ENCODE results near the gene SLC9B1. TPM values are rescaled to one million over a fixed set of nuclear protein-coding genes. Genes with fewer than 3 reads are reported as not detected.
"Not testable (repeated sequence)": the region's sequence is repeated elsewhere in the genome, so short reads cannot be mapped to it uniquely, and the experiment has no call there.

SLC9B1 gene
- total RNA-seq, 2 experiments from 2014 or later, result 2.0 to 3.5 TPM

- Mint-ChIP-seq H3K4me1 (ENCODE audit: low read depth) (no peaks in the 10 kb centered on the region), H3K36me3 (ENCODE audit: low read depth) (peaks cover 38% of the 10 kb centered on the region), H3K27me3 (ENCODE audit: low read depth) (no peaks in the 10 kb centered on the region), H3K4me3 (no peak overlapping the region), H3K9me3 (peaks cover 35% of the 10 kb centered on the region), H3K27ac (no peak overlapping the region)
- intact Hi-C loops (cut with micrococcal nuclease), result no loop called here
- CTCF ChIA-PET, result no interaction called here
- no peak for DNase-seq
Observed at GRCh38 chr4:102918859-102919258, 100.6 kb downstream of the SLC9B1 start.

- CTCF ChIA-PET, result no interaction called here
- Mint-ChIP-seq H3K4me1 (ENCODE audit: low read depth) (no peaks in the 10 kb centered on the region), H3K36me3 (ENCODE audit: low read depth) (no peaks in the 10 kb centered on the region), H3K27ac (no peak overlapping the region), H3K27me3 (ENCODE audit: low read depth) (no peaks in the 10 kb centered on the region), H3K9me3 (no peaks in the 10 kb centered on the region), H3K4me3 (no peak overlapping the region)
- DNase-seq, result no peak
- intact Hi-C loops (cut with micrococcal nuclease), result no loop called here
Observed at GRCh38 chr4:102901804-102902203, 117.7 kb downstream of the SLC9B1 start.

DNA sequence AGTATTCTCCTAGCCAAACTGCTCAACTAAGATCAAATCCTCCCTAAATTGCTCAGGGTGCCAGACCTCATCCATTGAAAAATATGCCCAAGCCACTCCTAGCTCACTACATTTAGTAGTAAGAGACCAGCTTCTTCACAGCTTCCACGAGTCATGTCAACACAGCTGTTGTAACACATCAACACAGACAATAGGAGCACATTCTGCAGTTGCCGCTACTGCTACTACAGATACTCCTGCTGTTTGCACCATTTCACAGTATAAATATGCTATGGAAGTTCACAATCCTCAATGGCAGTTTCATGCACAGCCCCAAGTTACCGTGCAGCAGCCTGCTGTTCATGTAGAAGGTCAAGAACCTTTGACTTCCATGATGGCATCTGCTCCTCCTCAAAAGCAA lies 121.9 kb downstream of the SLC9B1 start:
- H3K27me3 Mint-ChIP-seq (ENCODE audit: low read depth); DNase-seq; H3K27ac Mint-ChIP-seq; CTCF ChIA-PET; intact Hi-C loops (cut with micrococcal nuclease); H3K36me3 Mint-ChIP-seq (ENCODE audit: low read depth); H3K4me3 Mint-ChIP-seq; H3K4me1 Mint-ChIP-seq (ENCODE audit: low read depth); H3K9me3 Mint-ChIP-seq: not testable (repeated sequence)

GRCh38 chr4:102896547-102896946 lies 123.0 kb downstream of the SLC9B1 start:
- H3K27ac Mint-ChIP-seq; H3K9me3 Mint-ChIP-seq; H3K4me3 Mint-ChIP-seq; intact Hi-C loops (cut with micrococcal nuclease); H3K4me1 Mint-ChIP-seq (ENCODE audit: low read depth); H3K27me3 Mint-ChIP-seq (ENCODE audit: low read depth); H3K36me3 Mint-ChIP-seq (ENCODE audit: low read depth); DNase-seq: not testable (repeated sequence)
- CTCF ChIA-PET, result interaction anchor here (0.6 kb wide), 1 partner anchor 705 kb away, joined by 3 read pairs; no protein-coding TSS in a partner anchor

DNA sequence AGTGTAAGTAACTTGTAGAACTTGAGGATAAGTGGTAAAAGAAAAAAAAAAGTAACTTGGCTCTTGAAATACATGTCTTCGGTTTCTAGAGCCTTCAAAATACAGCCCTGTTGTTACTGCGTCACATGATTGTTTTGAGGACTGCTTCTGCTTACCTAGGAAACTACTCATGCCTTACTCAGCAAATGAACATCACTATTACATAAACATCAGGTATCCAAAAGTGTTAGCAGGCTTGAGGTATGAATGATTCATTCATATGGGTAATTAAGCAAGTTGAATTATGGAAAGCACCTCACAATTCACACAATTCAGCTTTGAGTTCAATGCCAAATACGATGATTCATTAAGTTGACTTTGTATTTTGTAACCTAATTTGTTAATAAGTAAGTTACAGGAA lies 129.6 kb downstream of the SLC9B1 start:
- CTCF ChIA-PET; DNase-seq; H3K9me3 Mint-ChIP-seq; H3K27ac Mint-ChIP-seq; H3K36me3 Mint-ChIP-seq (ENCODE audit: low read depth); H3K27me3 Mint-ChIP-seq (ENCODE audit: low read depth); intact Hi-C loops (cut with micrococcal nuclease); H3K4me3 Mint-ChIP-seq: not testable (repeated sequence)
- H3K4me1 Mint-ChIP-seq (ENCODE audit: low read depth), result peaks cover 17% of the 10 kb centered on the region

- H3K4me3 Mint-ChIP-seq; H3K27me3 Mint-ChIP-seq (ENCODE audit: low read depth); intact Hi-C loops (cut with micrococcal nuclease); CTCF ChIA-PET; H3K27ac Mint-ChIP-seq; H3K36me3 Mint-ChIP-seq (ENCODE audit: low read depth); DNase-seq; H3K9me3 Mint-ChIP-seq: not testable (repeated sequence)
- peaks cover 17% of the 10 kb centered on the region for H3K4me1 Mint-ChIP-seq (ENCODE audit: low read depth)
Observed at GRCh38 chr4:102888570-102888969, 130.9 kb downstream of the SLC9B1 start.

DNA sequence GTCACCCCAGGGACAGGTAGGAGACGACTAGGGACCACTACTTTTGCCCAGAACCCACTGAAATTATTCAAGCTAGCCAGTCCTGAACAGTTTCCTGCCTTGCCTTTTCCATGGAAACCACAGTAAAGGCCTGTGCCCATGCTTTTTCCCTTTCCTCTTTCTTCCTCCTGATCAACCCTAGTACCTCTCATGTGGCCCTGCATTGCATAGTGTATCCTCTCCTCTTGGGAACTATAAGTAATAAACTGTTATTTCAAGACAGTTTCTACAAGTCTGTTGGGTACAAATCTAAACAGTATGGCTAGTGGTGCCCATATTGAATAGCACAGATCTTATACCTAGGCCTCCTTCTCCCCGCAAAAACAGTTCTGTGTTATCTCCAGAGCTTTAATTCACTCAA lies 136.2 kb downstream of the SLC9B1 start:
- intact Hi-C loops (cut with micrococcal nuclease), result no loop called here
- CTCF ChIA-PET, result no interaction called here
- DNase-seq, result no peak
- no peaks in the 10 kb centered on the region for H3K27me3 Mint-ChIP-seq (ENCODE audit: low read depth)
- H3K27ac Mint-ChIP-seq, result no peak overlapping the region
- peaks cover 5% of the 10 kb centered on the region for H3K4me1 Mint-ChIP-seq (ENCODE audit: low read depth)
- H3K9me3 Mint-ChIP-seq, result peaks cover 3% of the 10 kb centered on the region
- H3K36me3 Mint-ChIP-seq (ENCODE audit: low read depth), result peaks cover 12% of the 10 kb centered on the region
- no peak overlapping the region for H3K4me3 Mint-ChIP-seq

DNA sequence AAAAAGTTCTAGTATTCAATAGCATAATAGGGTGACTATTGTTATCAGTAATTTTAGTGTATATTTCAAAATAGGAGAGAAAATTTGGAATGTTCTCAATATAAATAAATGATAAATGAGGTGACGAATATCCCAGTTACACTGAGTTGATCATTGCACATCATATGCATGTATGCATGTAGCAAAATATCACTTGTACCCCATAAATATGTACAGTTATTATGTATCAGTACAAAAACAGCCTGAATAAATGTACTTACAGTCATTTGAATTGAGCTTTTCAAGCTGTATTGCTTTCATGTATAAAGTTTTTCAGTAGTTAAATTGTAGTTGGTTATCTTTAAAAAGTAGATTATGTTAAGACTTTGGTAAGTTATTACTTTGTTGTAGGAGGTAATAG lies 138.2 kb downstream of the SLC9B1 start:
- H3K4me1 Mint-ChIP-seq (ENCODE audit: low read depth), result peaks cover 5% of the 10 kb centered on the region

GRCh38 chr4:102878901-102879300 lies 140.6 kb downstream of the SLC9B1 start:
- H3K4me1 Mint-ChIP-seq (ENCODE audit: low read depth), result peaks cover 8% of the 10 kb centered on the region
- intact Hi-C loops (cut with micrococcal nuclease), result no loop called here
- CTCF ChIA-PET, result no interaction called here
- H3K4me3 Mint-ChIP-seq, result no peak overlapping the region
- H3K9me3 Mint-ChIP-seq, result peaks cover 18% of the 10 kb centered on the region
- H3K36me3 Mint-ChIP-seq (ENCODE audit: low read depth), result peaks cover 44% of the 10 kb centered on the region
- no peak for DNase-seq
- no peak overlapping the region for H3K27ac Mint-ChIP-seq
- no peaks in the 10 kb centered on the region for H3K27me3 Mint-ChIP-seq (ENCODE audit: low read depth)

More for the DNA sequence above, 138.2 kb downstream of the SLC9B1 start:
- Mint-ChIP-seq H3K27ac (no peak overlapping the region), H3K4me3 (no peak overlapping the region), H3K9me3 (peaks cover 17% of the 10 kb centered on the region), H3K27me3 (ENCODE audit: low read depth) (no peaks in the 10 kb centered on the region), H3K36me3 (ENCODE audit: low read depth) (peaks cover 29% of the 10 kb centered on the region)
- CTCF ChIA-PET, result interaction anchor here (1.2 kb wide), 1 partner anchor 9 kb away, joined by 3 read pairs; no protein-coding TSS in a partner anchor
- no peak for DNase-seq
- intact Hi-C loops (cut with micrococcal nuclease), result no loop called here

DNA sequence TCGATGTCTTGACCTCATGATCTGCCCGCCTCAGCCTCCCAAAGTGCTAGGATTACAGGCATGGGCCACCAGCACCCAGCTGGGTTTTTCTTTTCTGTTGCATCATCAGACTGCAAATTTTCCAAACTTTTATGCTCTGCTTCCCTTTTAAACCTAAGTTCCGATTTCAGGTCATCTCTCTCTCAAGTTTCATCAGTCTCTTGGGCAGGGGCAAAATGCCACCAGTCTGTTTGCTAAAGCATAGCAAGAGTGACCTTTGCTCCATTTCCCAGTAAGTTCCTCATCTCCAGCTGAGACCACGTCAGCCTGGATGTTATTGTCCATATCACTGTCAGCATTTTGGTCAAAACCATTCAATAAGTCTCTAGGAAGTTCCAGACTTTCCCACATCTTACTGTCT lies 141.2 kb downstream of the SLC9B1 start:
- intact Hi-C loops (cut with micrococcal nuclease); H3K27me3 Mint-ChIP-seq (ENCODE audit: low read depth); H3K27ac Mint-ChIP-seq; H3K4me1 Mint-ChIP-seq (ENCODE audit: low read depth); DNase-seq; H3K4me3 Mint-ChIP-seq; CTCF ChIA-PET: not testable (repeated sequence)
- Mint-ChIP-seq H3K9me3 (peaks cover 18% of the 10 kb centered on the region), H3K36me3 (ENCODE audit: low read depth) (peaks cover 49% of the 10 kb centered on the region)

DNA sequence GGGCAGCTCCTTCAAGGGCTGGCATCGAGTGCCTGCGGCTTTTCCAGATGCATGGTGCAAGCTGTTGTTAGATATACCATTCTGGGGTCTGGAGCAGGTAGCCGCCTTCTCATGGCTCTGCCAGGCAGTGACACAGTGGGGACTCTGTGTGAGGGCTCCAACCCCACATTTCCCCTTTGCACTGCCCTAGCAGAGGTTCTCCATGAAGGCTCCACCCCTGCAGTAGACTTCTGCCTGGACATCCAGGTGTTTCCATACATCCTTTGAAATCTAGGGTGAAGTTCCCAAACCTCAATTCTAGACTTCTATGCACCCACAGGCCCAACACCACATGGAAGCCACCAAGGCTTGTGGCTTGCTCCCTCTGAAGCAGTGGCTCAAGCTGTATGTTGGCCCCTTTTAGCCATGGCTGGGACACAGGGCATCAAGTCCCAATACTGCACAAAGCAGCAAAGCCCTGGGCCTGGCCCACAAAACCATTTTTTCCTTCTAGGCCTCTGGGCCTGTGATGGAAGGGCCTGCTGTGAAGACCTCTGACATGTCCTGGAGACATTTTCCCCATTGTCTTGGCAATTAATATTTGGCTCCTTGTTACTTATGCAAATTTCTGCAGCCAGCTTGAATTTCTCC lies 141.9 kb downstream of the SLC9B1 start:
- CTCF ChIA-PET; H3K27me3 Mint-ChIP-seq (ENCODE audit: low read depth); H3K27ac Mint-ChIP-seq; DNase-seq; intact Hi-C loops (cut with micrococcal nuclease); H3K4me3 Mint-ChIP-seq: not testable (repeated sequence)
- Mint-ChIP-seq H3K36me3 (ENCODE audit: low read depth) (peaks cover 52% of the 10 kb centered on the region), H3K4me1 (ENCODE audit: low read depth) (peaks cover 11% of the 10 kb centered on the region), H3K9me3 (peaks cover 18% of the 10 kb centered on the region)

DNA sequence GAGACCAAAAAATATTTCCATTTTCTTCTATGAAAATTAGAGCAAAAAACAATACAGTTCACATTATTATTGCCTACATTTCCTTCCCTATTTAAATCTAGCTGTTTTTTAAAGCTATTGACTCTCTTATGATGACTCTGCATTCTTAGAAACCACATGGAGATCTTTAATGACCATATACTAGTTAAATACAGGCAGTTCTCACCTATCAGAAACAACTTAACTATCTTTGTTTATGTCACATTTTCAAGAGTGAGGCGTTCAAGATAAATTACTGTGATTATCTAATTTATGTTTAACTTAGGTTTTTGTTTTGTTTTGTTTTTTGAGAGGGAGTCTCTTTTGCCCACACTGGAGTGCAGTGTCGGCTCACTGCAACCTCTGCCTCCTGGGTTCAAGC lies 147.7 kb downstream of the SLC9B1 start:
- Mint-ChIP-seq H3K4me3 (no peak overlapping the region), H3K4me1 (ENCODE audit: low read depth) (peaks cover 33% of the 10 kb centered on the region), H3K9me3 (peaks cover 5% of the 10 kb centered on the region), H3K27ac (no peak overlapping the region), H3K36me3 (ENCODE audit: low read depth) (peaks cover 42% of the 10 kb centered on the region), H3K27me3 (ENCODE audit: low read depth) (no peaks in the 10 kb centered on the region)
- no peak for DNase-seq
- CTCF ChIA-PET, result no interaction called here
- intact Hi-C loops (cut with micrococcal nuclease), result no loop called here

- Mint-ChIP-seq H3K36me3 (ENCODE audit: low read depth) (peaks cover 28% of the 10 kb centered on the region), H3K4me3 (peak overlapping the region; percentile 94), H3K27ac (peak overlapping the region; percentile 97), H3K9me3 (no peaks in the 10 kb centered on the region), H3K4me1 (ENCODE audit: low read depth) (peaks cover 50% of the 10 kb centered on the region), H3K27me3 (ENCODE audit: low read depth) (no peaks in the 10 kb centered on the region)
- CTCF ChIA-PET, result interaction anchor here (0.9 to 1.0 kb wide), 2 partner anchors 42 to 57 kb away, joined by 4 read pairs; partner anchors contain the start of gene UBE2D3
- no peak for DNase-seq
- intact Hi-C loops (cut with micrococcal nuclease), result loop anchor here (1.0 to 2.0 kb wide), 8 partner anchors 109 to 524 kb away; partner anchors contain the start of genes BDH2, CENPE, MANBA and SLC39A8
Observed at GRCh38 chr4:102869569-102870197, 149.8 kb downstream of the SLC9B1 start.
